CD8-positive, alpha-beta memory T cell (primary cell): ENCODE measurements around the gene RAB1B. TPM values are rescaled to one million over a fixed set of nuclear protein-coding genes. Genes with fewer than 3 reads are reported as not detected.

Source experiments
- CTCF ChIA-PET: fragments of 350-600 bp; sonication (Branson Sonifier 250); formaldehyde crosslinking; loops from one replicate; lab custom pipeline; 2021; ENCODE audit warnings: antibody characterized with exemption; lab: Charles Lee
- POLR2A ChIA-PET: fragments of 350-600 bp; sonication (Branson Sonifier 250); formaldehyde crosslinking; loops from one replicate; lab custom pipeline; 2021; ENCODE audit warnings: antibody characterized with exemption; lab: Charles Lee
- DNase-seq, 5 donors: peaks; one replicate each; pipeline versions ENCODE4 v3.0.0 to v3.0.0-alpha.2; 2020 to 2022; ENCODE audit warnings: mixed read lengths in 1 of 5
- H3K27ac ChIP-seq: one replicate; pipeline ENCODE4 v1.7.0; 2013; ENCODE audit warnings: low read depth, mild to moderate bottlenecking, low read length, moderate library complexity
- H3K27me3 ChIP-seq: 2 replicates; pipeline ENCODE4 v1.7.0; 2013; ENCODE audit warnings: low read length, mild to moderate bottlenecking; ENCODE audit not compliant: insufficient read depth, poor library complexity, severe bottlenecking
- H3K36me3 ChIP-seq: 2 replicates; pipeline ENCODE4 v1.7.0; 2013; ENCODE audit warnings: mild to moderate bottlenecking, low read length, moderate library complexity; ENCODE audit not compliant: insufficient read depth
- H3K4me1 ChIP-seq: 2 replicates; pipeline ENCODE4 v1.7.0; 2013; ENCODE audit warnings: mild to moderate bottlenecking, low read length, moderate library complexity; ENCODE audit not compliant: insufficient read depth
- H3K4me3 ChIP-seq: 2 replicates; pipeline ENCODE4 v1.7.0; 2013; ENCODE audit warnings: mild to moderate bottlenecking, low read length
- H3K9me3 ChIP-seq: 2 replicates; pipeline ENCODE4 v1.7.0; 2013; ENCODE audit warnings: mild to moderate bottlenecking, low read length
- H3K27ac Mint-ChIP-seq, 8 donors: one replicate each; pipeline ENCODE4 v1.8.0; 2020 to 2021; ENCODE audit warnings: mixed read lengths in 8 of 8, mild to moderate bottlenecking in 6 of 8, inconsistent platforms in 3 of 8, moderate library complexity in 3 of 8
- H3K27me3 Mint-ChIP-seq, 2 donors: one replicate each; pipeline ENCODE4 v1.8.0; 2020 to 2021; ENCODE audit warnings: mixed read lengths in 2 of 2, mild to moderate bottlenecking in 1 of 2, moderate library complexity in 1 of 2
- H3K36me3 Mint-ChIP-seq, 3 donors: one replicate each; pipeline ENCODE4 v1.8.0; 2020 to 2021; ENCODE audit warnings: mixed read lengths in 3 of 3, inconsistent platforms in 1 of 3, mild to moderate bottlenecking in 1 of 3
- H3K4me1 Mint-ChIP-seq, 3 donors: one replicate each; pipeline ENCODE4 v1.8.0; 2020 to 2021; ENCODE audit warnings: mixed read lengths in 3 of 3, inconsistent platforms in 1 of 3, mild to moderate bottlenecking in 1 of 3
- H3K4me3 Mint-ChIP-seq, 7 donors: one replicate each; pipeline ENCODE4 v1.8.0; 2020 to 2021; ENCODE audit warnings: mixed read lengths in 7 of 7, mild to moderate bottlenecking in 6 of 7, moderate library complexity in 4 of 7, inconsistent platforms in 2 of 7
- H3K9me3 Mint-ChIP-seq, 5 donors: one replicate each; pipeline ENCODE4 v1.8.0; 2020 to 2022; ENCODE audit warnings: mixed read lengths in 5 of 5, mild to moderate bottlenecking in 3 of 5, moderate library complexity in 2 of 5, inconsistent platforms in 1 of 5
- polyA plus RNA-seq: library from polyadenylated mRNA; unstranded; fragments of 300-500 nt; fragmentation: Illumina TruSeq; gene quantifications from one replicate; pipeline ENCODE4 v1.2.3, GENCODE V29; 2021
- total RNA-seq, 2 experiments: library from RNA; stranded (reverse); gene quantifications; one replicate each; pipeline ENCODE4 v1.2.3, GENCODE V29; 2021

RAB1B gene
- total and polyA plus RNA-seq, 3 experiments from 2014 or later: 18.6 to 125 (median 119) TPM

DNA sequence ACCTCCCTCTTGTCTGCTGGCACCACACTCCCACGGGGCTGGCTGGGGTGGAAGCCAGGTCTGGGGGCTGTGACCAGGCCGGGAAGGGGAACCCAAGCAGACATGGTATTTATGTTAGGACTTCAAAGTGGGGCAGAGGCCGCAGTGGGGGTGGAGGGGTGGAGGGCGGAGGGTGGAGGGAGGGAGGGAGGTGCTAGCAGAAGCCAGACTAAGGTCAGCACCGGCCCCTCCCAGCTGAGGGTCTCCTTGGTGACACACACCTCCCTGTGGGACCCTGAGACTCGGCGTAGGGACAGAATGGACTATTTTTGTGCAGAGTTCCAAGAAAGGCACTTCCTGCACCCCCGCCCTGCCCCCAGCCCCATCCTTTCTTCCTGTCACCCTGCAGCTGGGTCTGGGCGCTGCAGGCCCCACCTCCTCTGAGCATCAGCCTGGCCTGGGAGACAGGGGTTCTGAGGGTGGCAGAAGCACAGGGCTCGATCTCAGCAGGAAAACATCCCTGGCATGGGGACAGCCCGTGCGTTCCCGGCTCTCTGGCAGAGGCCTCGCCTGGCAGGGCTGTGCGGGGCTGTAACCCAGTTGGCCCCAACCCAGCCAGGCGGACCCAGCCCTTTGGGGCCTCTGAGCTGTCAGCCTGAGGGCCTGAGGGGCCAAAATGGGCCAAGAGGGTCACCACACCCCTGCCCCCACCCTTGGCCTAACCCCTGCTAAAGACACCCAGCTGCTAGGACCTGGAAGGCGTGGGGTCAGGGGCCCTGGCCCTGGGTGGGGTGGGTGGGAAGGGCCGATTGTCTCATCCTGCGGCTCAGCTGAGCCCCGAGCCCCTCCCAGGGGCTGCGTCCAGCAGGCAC lies 58.0 kb downstream of the RAB1B start:
- Mint-ChIP-seq H3K4me3 (peak overlapping the region in 3 of 7 donors; percentile 52 to 65 (median 65)), H3K27ac (peak overlapping the region; percentile 68 to 96 (median 84)), H3K9me3 (no peaks in the 10 kb centered on the region), H3K4me1 (peaks cover 42 to 55% (median 42%) of the 10 kb centered on the region in 3 donors), H3K36me3 (no peaks in the 10 kb centered on the region), H3K27me3 (peaks cover 0 to 3% of the 10 kb centered on the region in 2 donors)
- H3K27ac ChIP-seq: no peak overlapping the region
- H3K4me1 ChIP-seq: peaks cover 44% of the 10 kb centered on the region
- no peaks in the 10 kb centered on the region for H3K27me3 ChIP-seq
- ChIA-PET CTCF (interaction anchor here (1.1 to 4.0 kb wide), 3 partner anchors 9 to 59 kb away, joined by 3 to 47 read pairs (median 8); partner anchors contain the start of gene CD248), POLR2A (interaction anchor here (0.5 to 1.8 kb wide), 6 partner anchors 9 to 930 kb away, joined by 3 to 10 read pairs (median 5); partner anchors contain the start of gene CD248)
- no peaks in the 10 kb centered on the region for H3K36me3 ChIP-seq
- peak in 1 of 5 donors; percentile 57 for DNase-seq
- no peak overlapping the region for H3K4me3 ChIP-seq
- H3K9me3 ChIP-seq: no peaks in the 10 kb centered on the region

Other genes starting within 250 kb of the RAB1B start
- gene CATSPER1, start 242.2 kb upstream of the RAB1B start, total RNA-seq: not detected
- gene CATSPER1, start 242.2 kb upstream of the RAB1B start, polyA plus RNA-seq: not detected
- gene GAL3ST3, start 219.5 kb upstream of the RAB1B start, total RNA-seq: not detected
- gene GAL3ST3, start 219.5 kb upstream of the RAB1B start, polyA plus RNA-seq: not detected
- gene SF3B2, start 216.3 kb upstream of the RAB1B start, total RNA-seq: 100 to 1,000 TPM; 261 to 274 TPM
- gene SF3B2, start 216.3 kb upstream of the RAB1B start, polyA plus RNA-seq: 134 TPM
- 10 to 100 TPM; 73.3 to 77.4 TPM for gene PACS1, start 198.4 kb upstream of the RAB1B start, total RNA-seq
- 86.1 TPM for gene PACS1, start 198.4 kb upstream of the RAB1B start, polyA plus RNA-seq
- gene KLC2, start 10.9 kb upstream of the RAB1B start, total RNA-seq: 10 to 100 TPM; 61.6 to 65.9 TPM
- gene KLC2, start 10.9 kb upstream of the RAB1B start, polyA plus RNA-seq: 11.9 TPM
- gene CNIH2, start 9.5 kb downstream of the RAB1B start, total RNA-seq: 1 to 10 TPM; 2.7 to 2.8 TPM
- not detected for gene CNIH2, start 9.5 kb downstream of the RAB1B start, polyA plus RNA-seq
- 10 to 100 TPM; 96.5 to 97.3 TPM for gene YIF1A, start 20.5 kb downstream of the RAB1B start, total RNA-seq
- gene YIF1A, start 20.5 kb downstream of the RAB1B start, polyA plus RNA-seq: 61.7 TPM
- gene TMEM151A, start 23.3 kb downstream of the RAB1B start, total RNA-seq: not detected
- gene TMEM151A, start 23.3 kb downstream of the RAB1B start, polyA plus RNA-seq: not detected
- 1 to 10 TPM; 2.9 to 3.1 TPM for gene CD248, start 48.4 kb downstream of the RAB1B start, total RNA-seq
- 18.9 TPM for gene CD248, start 48.4 kb downstream of the RAB1B start, polyA plus RNA-seq
- 1 to 10 TPM; 1.5 to 1.7 TPM for gene RIN1, start 67.8 kb downstream of the RAB1B start, total RNA-seq
- 2.3 TPM for gene RIN1, start 67.8 kb downstream of the RAB1B start, polyA plus RNA-seq
- gene BRMS1, start 76.5 kb downstream of the RAB1B start, total RNA-seq: 10 to 100 TPM; 66.1 to 66.5 TPM
- 76.4 TPM for gene BRMS1, start 76.5 kb downstream of the RAB1B start, polyA plus RNA-seq
- 10 to 100 TPM; 11.1 to 13.0 TPM for gene B4GAT1, start 79.0 kb downstream of the RAB1B start, total RNA-seq
- gene B4GAT1, start 79.0 kb downstream of the RAB1B start, polyA plus RNA-seq: 13.3 TPM
- 1 to 10 TPM; 7.9 to 8.5 TPM for gene SLC29A2, start 103.1 kb downstream of the RAB1B start, total RNA-seq
- gene SLC29A2, start 103.1 kb downstream of the RAB1B start, polyA plus RNA-seq: 1.9 TPM
- not detected for gene NPAS4, start 152.4 kb downstream of the RAB1B start, total RNA-seq
- not detected for gene NPAS4, start 152.4 kb downstream of the RAB1B start, polyA plus RNA-seq
- 100 to 1,000 TPM; 148 to 152 TPM for gene MRPL11, start 170.2 kb downstream of the RAB1B start, total RNA-seq
- gene MRPL11, start 170.2 kb downstream of the RAB1B start, polyA plus RNA-seq: 86.9 TPM
- gene PELI3, start 198.3 kb downstream of the RAB1B start, total RNA-seq: 1 to 10 TPM; 5.3 to 6.6 TPM
- gene PELI3, start 198.3 kb downstream of the RAB1B start, polyA plus RNA-seq: 7.0 TPM
- gene DPP3, start 211.8 kb downstream of the RAB1B start, total RNA-seq: 10 to 100 TPM; 67.7 to 80.1 TPM
- 32.5 TPM for gene DPP3, start 211.8 kb downstream of the RAB1B start, polyA plus RNA-seq
- gene BBS1, start 242.0 kb downstream of the RAB1B start, total RNA-seq: 10 to 100 TPM; 17.7 to 21.2 TPM
- 15.6 TPM for gene BBS1, start 242.0 kb downstream of the RAB1B start, polyA plus RNA-seq